Cardiac muscle cell (in vitro differentiated cells and primary cell): Measurements from ENCODE around the gene GPATCH11. TPM values are rescaled to one million over a fixed set of nuclear protein-coding genes. Genes with fewer than 3 reads are reported as not detected.

Experiments
- DNase-seq, 2 donors: peaks; one replicate each; pipeline versions ENCODE4 v3.0.0 to v3.0.0-alpha.2; 2010 to 2017; ENCODE audit warnings: low read depth in 1 of 2, low spot score in 1 of 2
- H3K27ac ChIP-seq: fragments of 200-600 bp; sonication (generic); 2 replicates; pipeline ENCODE4 v1.5.1; 2016
- H3K27me3 ChIP-seq: fragments of 200-600 bp; sonication (generic); 2 replicates; pipeline ENCODE4 v1.6.0; 2016; ENCODE audit warnings: control low read depth
- H3K36me3 ChIP-seq: fragments of 200-600 bp; sonication (generic); 2 replicates; pipeline ENCODE4 v1.5.1; 2016; ENCODE audit warnings: control low read depth
- H3K4me1 ChIP-seq: fragments of 200-600 bp; sonication (generic); 2 replicates; pipeline ENCODE4 v1.8.1; 2017; ENCODE audit warnings: low read depth, mild to moderate bottlenecking, mixed run types
- H3K4me3 ChIP-seq: fragments of 200-600 bp; sonication (generic); 2 replicates; pipeline ENCODE4 v1.5.1; 2016; ENCODE audit warnings: mild to moderate bottlenecking
- H3K9me3 ChIP-seq: fragments of 200-600 bp; sonication (generic); 2 replicates; pipeline ENCODE4 v1.5.1; 2017; ENCODE audit warnings: low read depth, mild to moderate bottlenecking, control low read depth
- polyA plus RNA-seq: library from polyadenylated mRNA; unstranded; fragments of >200 nt; fragmentation: Nextera tagmentation; extraction: Ambion mirVana; gene quantifications from 2 replicates; pipeline ENCODE4 v1.2.1, GENCODE V29; 2016
- total RNA-seq: library from RNA; depleted of rRNA; stranded (reverse); fragments of >200 nt; gene quantifications from 2 replicates; pipeline ENCODE4 v1.2.3, GENCODE V29; 2016
- TF ChIP-seq, protein P1 (sequence below): IDR thresholded peaks from 2 replicates; pipeline ENCODE4 v1.5.1; 2012; ENCODE audit warnings: low read depth, mild to moderate bottlenecking, low read length

Gene GPATCH11
- total and polyA plus RNA-seq, 2 experiments from 2014 or later, result 4.4 to 6.6 TPM

DNA sequence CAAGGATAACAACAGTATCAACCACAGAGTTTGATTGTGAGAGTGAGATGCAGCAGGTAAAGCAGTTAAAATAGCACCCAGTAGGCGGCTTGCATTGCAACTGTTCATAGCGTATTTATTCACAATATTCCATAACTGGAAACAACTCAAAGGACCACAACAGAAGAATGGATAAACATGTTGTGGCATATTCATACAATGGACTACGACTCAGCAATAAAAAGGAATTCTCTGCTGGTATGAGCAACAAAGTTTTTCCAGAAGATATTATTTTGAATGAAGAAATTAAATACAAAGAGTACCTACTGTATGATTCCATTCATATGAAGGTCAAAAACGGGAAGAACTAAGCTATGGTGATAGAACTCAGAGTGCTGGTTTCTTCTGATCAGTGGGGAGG is 25.2 kb downstream of the GPATCH11 start:
- H3K36me3 ChIP-seq, result peaks cover 18% of the 10 kb centered on the region

DNA sequence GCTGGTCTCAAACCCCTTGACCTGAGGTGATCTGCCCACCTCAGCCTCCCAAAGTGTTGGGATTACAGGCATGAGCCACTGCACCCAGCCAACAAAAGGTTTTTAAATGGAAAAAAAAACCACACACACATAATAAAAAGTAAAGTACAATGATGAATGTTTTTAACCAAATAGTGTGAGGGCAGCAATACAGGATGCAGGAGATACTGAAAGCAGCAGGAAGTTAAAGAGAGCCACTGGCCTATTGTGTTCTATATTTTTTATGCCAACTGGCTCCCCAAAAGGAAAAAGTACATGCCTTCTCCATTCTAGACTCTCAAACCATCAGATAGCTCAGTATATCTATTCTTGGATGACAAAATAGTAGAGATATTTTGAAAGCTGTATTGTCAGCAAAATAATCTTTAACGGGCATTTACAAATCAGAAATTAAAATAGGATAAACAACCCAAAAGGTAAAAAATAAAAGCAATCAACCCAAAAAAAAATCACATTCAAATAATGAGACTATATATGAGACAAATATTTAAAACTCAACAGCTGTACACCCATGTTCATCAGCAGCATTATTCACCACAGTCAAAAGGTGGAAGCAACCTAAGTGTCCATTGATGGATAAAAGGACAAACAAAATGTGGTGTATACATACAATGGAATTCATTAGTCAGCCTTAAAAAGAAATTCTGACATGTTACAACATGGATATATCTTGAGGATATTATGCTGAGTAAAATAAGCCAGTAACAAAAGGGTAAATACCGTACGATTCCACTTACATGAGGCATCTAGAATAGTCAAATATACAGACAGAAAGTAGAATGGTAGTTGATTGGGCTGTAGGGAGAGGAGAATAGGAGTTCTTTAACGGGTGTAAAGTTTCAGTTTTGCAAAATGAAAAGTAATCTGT is 26.2 kb downstream of the GPATCH11 start:
- no peak overlapping the region for H3K4me3 ChIP-seq
- DNase-seq, result no peak
- no peaks in the 10 kb centered on the region for H3K27me3 ChIP-seq
- no peaks in the 10 kb centered on the region for H3K9me3 ChIP-seq
- H3K36me3 ChIP-seq, result peaks cover 18% of the 10 kb centered on the region
- H3K27ac ChIP-seq, result no peak overlapping the region
- no peaks in the 10 kb centered on the region for H3K4me1 ChIP-seq
- TF ChIP-seq, protein P1, sequence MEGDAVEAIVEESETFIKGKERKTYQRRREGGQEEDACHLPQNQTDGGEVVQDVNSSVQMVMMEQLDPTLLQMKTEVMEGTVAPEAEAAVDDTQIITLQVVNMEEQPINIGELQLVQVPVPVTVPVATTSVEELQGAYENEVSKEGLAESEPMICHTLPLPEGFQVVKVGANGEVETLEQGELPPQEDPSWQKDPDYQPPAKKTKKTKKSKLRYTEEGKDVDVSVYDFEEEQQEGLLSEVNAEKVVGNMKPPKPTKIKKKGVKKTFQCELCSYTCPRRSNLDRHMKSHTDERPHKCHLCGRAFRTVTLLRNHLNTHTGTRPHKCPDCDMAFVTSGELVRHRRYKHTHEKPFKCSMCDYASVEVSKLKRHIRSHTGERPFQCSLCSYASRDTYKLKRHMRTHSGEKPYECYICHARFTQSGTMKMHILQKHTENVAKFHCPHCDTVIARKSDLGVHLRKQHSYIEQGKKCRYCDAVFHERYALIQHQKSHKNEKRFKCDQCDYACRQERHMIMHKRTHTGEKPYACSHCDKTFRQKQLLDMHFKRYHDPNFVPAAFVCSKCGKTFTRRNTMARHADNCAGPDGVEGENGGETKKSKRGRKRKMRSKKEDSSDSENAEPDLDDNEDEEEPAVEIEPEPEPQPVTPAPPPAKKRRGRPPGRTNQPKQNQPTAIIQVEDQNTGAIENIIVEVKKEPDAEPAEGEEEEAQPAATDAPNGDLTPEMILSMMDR, result no peak

More for the DNA sequence above, 25.2 kb downstream of the GPATCH11 start:
- no peak overlapping the region for H3K27ac ChIP-seq
- no peak for DNase-seq
- no peak overlapping the region for H3K4me3 ChIP-seq
- no peaks in the 10 kb centered on the region for H3K9me3 ChIP-seq
- no peaks in the 10 kb centered on the region for H3K27me3 ChIP-seq
- TF ChIP-seq, protein P1, result no peak
- H3K4me1 ChIP-seq, result no peaks in the 10 kb centered on the region

DNA sequence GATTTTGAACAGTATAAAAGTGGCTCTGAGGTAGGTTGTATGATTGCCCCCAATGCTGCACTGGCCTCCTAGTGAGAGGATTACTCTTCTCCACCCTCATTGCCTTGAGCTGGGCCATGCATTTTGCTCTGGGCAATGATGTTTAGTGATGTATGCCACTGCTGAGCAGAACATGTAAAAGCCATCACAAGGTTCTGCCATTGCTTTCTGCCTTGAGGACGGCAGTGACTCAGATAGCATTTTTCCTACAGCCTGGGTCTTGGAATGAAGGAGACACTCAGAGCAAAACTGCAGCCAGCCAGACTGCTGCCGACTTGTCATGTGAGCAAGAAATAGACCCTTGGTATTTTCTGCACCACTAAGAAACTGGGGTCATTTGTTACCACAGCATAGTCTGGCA is 27.6 kb downstream of the GPATCH11 start:
- H3K4me3 ChIP-seq, result no peak overlapping the region
- H3K9me3 ChIP-seq, result no peaks in the 10 kb centered on the region
- no peak for DNase-seq
- H3K27ac ChIP-seq, result no peak overlapping the region
- no peaks in the 10 kb centered on the region for H3K27me3 ChIP-seq
- TF ChIP-seq, protein P1, result no peak
- no peaks in the 10 kb centered on the region for H3K4me1 ChIP-seq
- peaks cover 12% of the 10 kb centered on the region for H3K36me3 ChIP-seq

GRCh38 chr2:37117566-37117965 is 33.2 kb downstream of the GPATCH11 start:
- no peak overlapping the region for H3K4me3 ChIP-seq
- no peaks in the 10 kb centered on the region for H3K27me3 ChIP-seq
- TF ChIP-seq, protein P1, result no peak
- H3K36me3 ChIP-seq, result peaks cover 6% of the 10 kb centered on the region
- no peaks in the 10 kb centered on the region for H3K9me3 ChIP-seq
- DNase-seq, result no peak
- H3K27ac ChIP-seq, result no peak overlapping the region
- H3K4me1 ChIP-seq, result no peaks in the 10 kb centered on the region

- no peak for DNase-seq
- no peak overlapping the region for H3K4me3 ChIP-seq
- TF ChIP-seq, protein P1, result no peak
- H3K9me3 ChIP-seq, result no peaks in the 10 kb centered on the region
- H3K27me3 ChIP-seq, result no peaks in the 10 kb centered on the region
- H3K27ac ChIP-seq, result no peak overlapping the region
- H3K36me3 ChIP-seq, result peaks cover 3% of the 10 kb centered on the region
- no peaks in the 10 kb centered on the region for H3K4me1 ChIP-seq
Measured at GRCh38 chr2:37119157-37119556, 34.8 kb downstream of the GPATCH11 start.
